ENCODE data around the gene PSMD14. TPM values are rescaled to one million over a fixed set of nuclear protein-coding genes. Genes with fewer than 3 reads are reported as not detected.

Gene PSMD14
- total RNA-seq, 1 experiment from 2014 or later: 93.7 TPM

- Histone ChIP-seq H3K27ac (ENCODE audit: low read length) (no peak overlapping the region), H3K36me3 (ENCODE audit: control insufficient read depth, insufficient read depth, low read length) (no peaks in the 10 kb centered on the region), H3K9me3 (ENCODE audit: control insufficient read depth, insufficient read depth, low read depth, low read length) (no peaks in the 10 kb centered on the region), H3K4me1 (ENCODE audit: control insufficient read depth, insufficient read depth, low read length) (peaks cover 11% of the 10 kb centered on the region), H3K27me3 (ENCODE audit: control insufficient read depth, insufficient read depth, low read length) (peaks cover 23% of the 10 kb centered on the region), H3K4me3 (ENCODE audit: low read depth in 2 of 2, low read length in 2 of 2) (no peak overlapping the region)
- intact Hi-C loops (cut with micrococcal nuclease; ENCODE audit: unreplicated experiment): no loop called here
- ChIA-PET POLR2A (no interaction called here), CTCF (no interaction called here)
- TF ChIP-seq POLR2AphosphoS5 (IDR thresholded peaks at IDR 0.05; ENCODE audit: low read depth, low read length): no peak
- ATAC-seq (no peak), DNase-seq (ENCODE audit: low read depth, low spot score) (no peak)
- no TSS peak for BruUV-seq (replicated peaks)
- in situ Hi-C loops (cut with HindIII; ENCODE audit: low pct_unique_long_range_greater_than_20kb, low sequenced_read_pairs): no loop called here
These were observed 113.5 kb downstream of the PSMD14 start for GRCh38 chr2:161421686-161422085.

DNA sequence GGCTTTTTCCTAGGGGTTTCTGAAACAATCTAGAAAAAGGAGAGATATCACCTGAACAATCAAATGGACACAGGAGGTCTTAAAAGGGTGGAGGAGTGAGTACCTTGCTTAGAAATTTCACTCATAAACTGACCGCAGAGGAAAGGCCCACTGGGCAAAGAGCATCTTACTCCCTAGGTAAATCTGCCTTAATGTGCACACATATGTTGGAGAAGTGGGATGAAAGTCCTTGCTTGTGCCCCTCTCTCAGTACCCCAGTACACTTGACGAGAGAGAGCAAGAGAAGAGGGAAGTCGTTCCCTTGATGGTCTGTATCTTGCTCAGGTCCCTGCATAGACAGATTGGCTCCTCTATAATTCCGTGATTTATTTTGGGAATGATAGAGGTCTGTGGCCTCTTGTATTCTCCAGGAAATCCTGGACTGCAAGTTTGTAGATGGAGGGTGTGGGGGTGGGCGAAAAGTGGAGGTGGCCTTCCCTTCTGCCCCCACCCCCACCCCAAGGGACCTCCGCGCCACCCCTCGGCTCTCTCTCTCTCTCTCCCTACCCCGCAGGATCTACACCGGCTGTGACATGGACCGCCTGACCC lies 114.7 kb downstream of the PSMD14 start:
- ChIA-PET CTCF (no interaction called here), POLR2A (no interaction called here)
- Histone ChIP-seq H3K9me3 (ENCODE audit: control insufficient read depth, insufficient read depth, low read depth, low read length) (no peaks in the 10 kb centered on the region), H3K36me3 (ENCODE audit: control insufficient read depth, insufficient read depth, low read length) (no peaks in the 10 kb centered on the region), H3K27ac (ENCODE audit: low read length) (no peak overlapping the region), H3K4me1 (ENCODE audit: control insufficient read depth, insufficient read depth, low read length) (peaks cover 4% of the 10 kb centered on the region; the same call in 1 of the 2 replicates), H3K27me3 (ENCODE audit: control insufficient read depth, insufficient read depth, low read length) (peaks cover 16% of the 10 kb centered on the region), H3K4me3 (ENCODE audit: low read depth in 2 of 2, low read length in 2 of 2) (no peak overlapping the region)
- DNase-seq (ENCODE audit: low read depth, low spot score): no peak
- TF ChIP-seq POLR2AphosphoS5 (IDR thresholded peaks at IDR 0.05; ENCODE audit: low read depth, low read length) (no peak), REST (IDR thresholded peaks at IDR 0.05; ENCODE audit: insufficient read depth in 1 of 2, low read depth in 2 of 2, low read length in 1 of 2) (no peak), SIN3A (IDR thresholded peaks at IDR 0.05; ENCODE audit: borderline replicate concordance, insufficient read depth, low read depth, low read length) (no peak), TCF7L2 (IDR thresholded peaks at IDR 0.05; ENCODE audit: low read depth, low read length) (no peak), CTCF (IDR thresholded peaks at IDR 0.05) (no peak)
- no peak for ATAC-seq
- in situ Hi-C loops (cut with HindIII; ENCODE audit: low pct_unique_long_range_greater_than_20kb, low sequenced_read_pairs) (no loop called here), intact Hi-C loops (cut with micrococcal nuclease; ENCODE audit: unreplicated experiment) (no loop called here)
- no TSS peak for BruUV-seq (replicated peaks)

Measured in Panc1 (cell line).